HCT116 (cell line): ENCODE results near the gene INPP5F. TPM values are rescaled to one million over a fixed set of nuclear protein-coding genes. Genes with fewer than 3 reads are reported as not detected.

ENCODE experiments used
- ATAC-seq: fragments of 200-7000 bp; cut with Tn5 transposase; 2 replicates; pipeline ENCODE4 v1.9.1; 2020; ENCODE audit warnings: mild to moderate bottlenecking, moderate library complexity
- BruUV-seq: library from RNA; stranded (reverse); fragments of 400-500 nt; replicated peaks from 2 replicates; lab custom pipeline; 2021; lab: Mats Ljungman, UMichigan
- CTCF ChIA-PET: fragments of 300-600 bp; sonication (Branson Sonifier 250); formaldehyde crosslinking; loops from one replicate; lab custom pipeline; 2021; ENCODE audit warnings: antibody characterized with exemption; lab: Charles Lee
- POLR2A ChIA-PET: fragments of 300-600, 350-600 bp; sonication (Branson Sonifier 250); formaldehyde crosslinking; loops from one replicate; lab custom pipeline; 2021; ENCODE audit warnings: antibody characterized with exemption; lab: Charles Lee
- RAD21 ChIA-PET, 2 experiments: fragments of 300-600 bp; sonication (Branson Sonifier 250); formaldehyde crosslinking; loops; one replicate each; lab custom pipeline; 2023; ENCODE audit warnings: low total read pairs in 2 of 2; ENCODE audit not compliant: uncharacterized antibody in 2 of 2, unreplicated experiment in 2 of 2, low non-redundant PET in 1 of 2; lab: Charles Lee
- DNase-seq: peaks from one replicate; pipeline ENCODE4 v3.0.0-alpha.2; 2010; ENCODE audit warnings: low read depth, low spot score
- H2AFZ ChIP-seq: fragments of 200-600 bp; shearing (Covaris generic), sonication (generic); 2 replicates; pipeline ENCODE4 v1.6.1; 2017; ENCODE audit warnings: low read depth, mixed run types, mixed read lengths, antibody characterized with exemption, low read length; ENCODE audit not compliant: poor library complexity, severe bottlenecking
- H3K27ac ChIP-seq: 2 replicates; pipeline ENCODE4 v1.5.1; 2012; ENCODE audit warnings: low read depth, low read length
- H3K27me3 ChIP-seq: fragments of 200-600 bp; sonication (generic); 2 replicates; pipeline ENCODE4 v1.6.1; 2016; ENCODE audit warnings: mixed run types, low read length, mixed read lengths; ENCODE audit not compliant: insufficient read depth
- H3K36me3 ChIP-seq, 2 experiments: fragments of 200-500 bp in 1 of 2; fragments of 200-600 bp in 1 of 2; sonication (Bioruptor generic) in 1 of 2; sonication (generic) in 1 of 2; 2 replicates each; pipeline versions ENCODE4 v1.5.1 to v1.6.1; 2014 to 2016; ENCODE audit warnings: low read length in 2 of 2, inconsistent platforms in 1 of 2, mixed read lengths in 1 of 2, mixed run types in 1 of 2; ENCODE audit not compliant: insufficient read depth in 2 of 2, control insufficient read depth in 1 of 2
- H3K4me1 ChIP-seq, 2 experiments: fragments of 200-600 bp in 1 of 2; sonication (generic) in 1 of 2; 2 replicates each; pipeline versions ENCODE4 v1.5.1 to v1.6.1; 2012 to 2017; ENCODE audit warnings: low read length in 2 of 2, inconsistent platforms in 1 of 2, mild to moderate bottlenecking in 1 of 2, mixed read lengths in 1 of 2, mixed run types in 1 of 2, moderate library complexity in 1 of 2; ENCODE audit not compliant: insufficient read depth in 2 of 2, control insufficient read depth in 1 of 2
- H3K4me2 ChIP-seq: fragments of 200-600 bp; sonication (generic); 2 replicates; pipeline ENCODE4 v1.6.1; 2017; ENCODE audit warnings: mixed run types, low read length, mixed read lengths
- H3K4me3 ChIP-seq, 2 experiments: fragments of 200-600 bp in 1 of 2; sonication (generic) in 1 of 2; replicated peaks in 1 of 2; 2 replicates each; pipeline ENCODE4 v1.5.1; 2011 to 2016; ENCODE audit warnings: low read length in 2 of 2, control low read depth in 1 of 2, low read depth in 1 of 2, mild to moderate bottlenecking in 1 of 2, mixed read lengths in 1 of 2, mixed run types in 1 of 2
- H3K79me2 ChIP-seq: fragments of 200-600 bp; sonication (generic); 2 replicates; pipeline ENCODE4 v1.6.1; 2017; ENCODE audit warnings: mild to moderate bottlenecking, mixed run types, low read length, moderate library complexity, mixed read lengths; ENCODE audit not compliant: insufficient read depth
- H3K9ac ChIP-seq: fragments of 200-600 bp; sonication (generic); 2 replicates; pipeline ENCODE4 v1.6.1; 2016; ENCODE audit warnings: low read length, mixed read lengths
- H3K9me2 ChIP-seq: fragments of 200-600 bp; sonication (generic), shearing (Covaris generic); 2 replicates; pipeline ENCODE4 v1.6.1; 2017; ENCODE audit warnings: mixed run types, mild to moderate bottlenecking, moderate library complexity; ENCODE audit not compliant: insufficient read depth
- H3K9me3 ChIP-seq, 2 experiments: fragments of 200-500 bp in 1 of 2; fragments of 200-600 bp in 1 of 2; sonication (Bioruptor generic) in 1 of 2; sonication (generic) in 1 of 2; 2 replicates each; pipeline ENCODE4 v1.6.1; 2014 to 2017; ENCODE audit warnings: low read length in 2 of 2, mixed read lengths in 2 of 2, inconsistent platforms in 1 of 2, low read depth in 1 of 2, mild to moderate bottlenecking in 1 of 2, mixed run types in 1 of 2, moderate library complexity in 1 of 2; ENCODE audit not compliant: control insufficient read depth in 1 of 2, insufficient read depth in 1 of 2
- H4K20me1 ChIP-seq: fragments of 200-600 bp; sonication (generic), shearing (Covaris generic); 2 replicates; pipeline ENCODE4 v1.6.1; 2017; ENCODE audit warnings: mixed run types, mild to moderate bottlenecking, moderate library complexity; ENCODE audit not compliant: insufficient read depth
- CBX3 ChIP-seq: IDR thresholded peaks from 2 replicates; pipeline ENCODE4 v1.6.1; 2012; ENCODE audit warnings: low read depth
- CEBPB ChIP-seq: IDR thresholded peaks from 2 replicates; pipeline ENCODE4 v1.6.1; 2012; ENCODE audit warnings: low read depth
- ELF1 ChIP-seq: IDR thresholded peaks from 2 replicates; pipeline ENCODE4 v1.6.1; 2012; ENCODE audit warnings: low read depth, borderline replicate concordance
- EZH2 ChIP-seq: fragments of 200-600 bp; sonication (generic); IDR thresholded peaks from 2 replicates; pipeline ENCODE4 v1.6.1; 2017; ENCODE audit warnings: antibody characterized with exemption, mixed run types
- RAD21 ChIP-seq: IDR thresholded peaks from 2 replicates; pipeline ENCODE4 v1.6.1; 2012; ENCODE audit warnings: low read depth, mild to moderate bottlenecking
- SIN3A ChIP-seq: IDR thresholded peaks from 2 replicates; pipeline ENCODE4 v1.6.1; 2012; ENCODE audit warnings: low read depth
- SP1 ChIP-seq: IDR thresholded peaks from 2 replicates; pipeline ENCODE4 v1.6.1; 2012; ENCODE audit warnings: low read depth
- SRF ChIP-seq: IDR thresholded peaks from 2 replicates; pipeline ENCODE4 v1.6.1; 2012; ENCODE audit warnings: low read depth
- ZNF274 ChIP-seq: fragments of 200-500 bp; sonication (Bioruptor generic); IDR thresholded peaks from 2 replicates; pipeline ENCODE4 v1.6.1; 2014; ENCODE audit warnings: mild to moderate bottlenecking, low read depth, low read length, inconsistent platforms
- intact Hi-C: fragments of 100-400 bp; cut with micrococcal nuclease; formaldehyde crosslinking; loops from 2 replicates; pipeline ENCODE4 v1.10.0; 2022
- total RNA-seq: library from RNA; stranded (reverse); gene quantifications from one replicate; pipeline ENCODE4 v1.2.1, GENCODE V29; 2021; ENCODE audit not compliant: unreplicated experiment
- TF ChIP-seq, protein P1 (sequence below), 3 experiments: fragments of 200-600 bp in 1 of 3; sonication (generic) in 1 of 3; IDR thresholded peaks in 2 of 3; conservative IDR thresholded peaks in 1 of 3; 2 replicates each; pipeline ENCODE4 v1.5.1; 2012 to 2017; ENCODE audit warnings: low read depth in 2 of 3, low read length in 2 of 3, antibody characterized with exemption in 1 of 3, borderline replicate concordance in 1 of 3, control low read depth in 1 of 3, mild to moderate bottlenecking in 1 of 3, mixed read lengths in 1 of 3, mixed run types in 1 of 3, moderate library complexity in 1 of 3; ENCODE audit not compliant: insufficient read depth in 1 of 3
- TF ChIP-seq, protein P2 (sequence below): IDR thresholded peaks from 2 replicates; pipeline ENCODE4 v1.6.1; 2012
- TF ChIP-seq, protein P3 (sequence below): IDR thresholded peaks from 2 replicates; pipeline ENCODE4 v1.6.1; 2012

Gene INPP5F
- total RNA-seq, 1 experiment from 2014 or later, result 21.6 TPM

DNA sequence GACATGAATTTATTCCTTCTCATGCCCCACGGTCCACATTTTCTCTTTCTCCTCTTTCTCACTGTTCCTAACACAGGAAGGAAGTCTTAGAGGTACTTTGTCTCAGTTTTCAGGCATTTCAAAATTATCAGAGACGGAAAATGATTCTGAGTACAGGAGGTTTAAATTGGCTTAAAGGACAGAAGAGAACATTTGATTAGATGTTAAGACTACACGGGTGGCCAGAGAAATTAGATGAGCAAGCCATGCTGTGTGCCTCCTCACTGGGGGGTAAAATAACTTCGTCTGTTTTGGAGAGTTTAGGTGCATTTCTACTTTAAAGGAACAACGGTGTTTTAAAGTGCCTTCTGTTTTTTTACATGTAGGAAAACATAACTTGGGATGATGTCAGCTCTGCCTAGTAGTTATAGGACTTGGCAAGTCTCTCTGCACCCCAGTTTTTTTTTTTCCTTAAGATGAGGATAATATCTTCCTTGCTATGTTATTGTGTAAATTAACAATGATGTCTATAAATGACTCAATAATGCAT is 79.9 kb downstream of the INPP5F start:
- Histone ChIP-seq H3K36me3 (no peaks in the 10 kb centered on the region), H3K4me2 (no peak overlapping the region), H3K79me2 (no peaks in the 10 kb centered on the region), H3K9ac (no peak overlapping the region), H3K9me3 (no peaks in the 10 kb centered on the region), H3K9me2 (no peaks in the 10 kb centered on the region), H3K27ac (no peak overlapping the region), H2AFZ (no peak overlapping the region), H4K20me1 (no peaks in the 10 kb centered on the region; the same call in 1 of the 2 replicates)
- no peak for ATAC-seq
- RAD21 ChIA-PET, result no interaction called here
- POLR2A ChIA-PET, result no interaction called here
- no peak for DNase-seq
- intact Hi-C loops, result no loop called here
- TF ChIP-seq RAD21, result no peak
- TF ChIP-seq CEBPB, result no peak
- no peak for TF ChIP-seq SRF
- no peak for TF ChIP-seq CBX3
- TF ChIP-seq, protein P1, sequence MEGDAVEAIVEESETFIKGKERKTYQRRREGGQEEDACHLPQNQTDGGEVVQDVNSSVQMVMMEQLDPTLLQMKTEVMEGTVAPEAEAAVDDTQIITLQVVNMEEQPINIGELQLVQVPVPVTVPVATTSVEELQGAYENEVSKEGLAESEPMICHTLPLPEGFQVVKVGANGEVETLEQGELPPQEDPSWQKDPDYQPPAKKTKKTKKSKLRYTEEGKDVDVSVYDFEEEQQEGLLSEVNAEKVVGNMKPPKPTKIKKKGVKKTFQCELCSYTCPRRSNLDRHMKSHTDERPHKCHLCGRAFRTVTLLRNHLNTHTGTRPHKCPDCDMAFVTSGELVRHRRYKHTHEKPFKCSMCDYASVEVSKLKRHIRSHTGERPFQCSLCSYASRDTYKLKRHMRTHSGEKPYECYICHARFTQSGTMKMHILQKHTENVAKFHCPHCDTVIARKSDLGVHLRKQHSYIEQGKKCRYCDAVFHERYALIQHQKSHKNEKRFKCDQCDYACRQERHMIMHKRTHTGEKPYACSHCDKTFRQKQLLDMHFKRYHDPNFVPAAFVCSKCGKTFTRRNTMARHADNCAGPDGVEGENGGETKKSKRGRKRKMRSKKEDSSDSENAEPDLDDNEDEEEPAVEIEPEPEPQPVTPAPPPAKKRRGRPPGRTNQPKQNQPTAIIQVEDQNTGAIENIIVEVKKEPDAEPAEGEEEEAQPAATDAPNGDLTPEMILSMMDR (IDR thresholded peaks at IDR 0.05 in 2 of 3, conservative IDR thresholded peaks at IDR 0.05 in 1 of 3; ENCODE audit: borderline replicate concordance in 1 of 3, insufficient read depth in 1 of 3, low read depth in 2 of 3, low read length in 2 of 3), result no peak
- TF ChIP-seq, protein P2, sequence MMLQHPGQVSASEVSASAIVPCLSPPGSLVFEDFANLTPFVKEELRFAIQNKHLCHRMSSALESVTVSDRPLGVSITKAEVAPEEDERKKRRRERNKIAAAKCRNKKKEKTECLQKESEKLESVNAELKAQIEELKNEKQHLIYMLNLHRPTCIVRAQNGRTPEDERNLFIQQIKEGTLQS, result no peak
- TF ChIP-seq, protein P3, sequence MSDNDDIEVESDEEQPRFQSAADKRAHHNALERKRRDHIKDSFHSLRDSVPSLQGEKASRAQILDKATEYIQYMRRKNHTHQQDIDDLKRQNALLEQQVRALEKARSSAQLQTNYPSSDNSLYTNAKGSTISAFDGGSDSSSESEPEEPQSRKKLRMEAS, result no peak
- no peak for TF ChIP-seq EZH2
- no peak for TF ChIP-seq SIN3A
- no peak for TF ChIP-seq ELF1
- TF ChIP-seq SP1, result no peak
- TF ChIP-seq ZNF274, result no peak
- TF ChIP-seq, all 23 proteins: peak for 0
- no TSS peak for BruUV-seq
- H3K4me1 ChIP-seq, result no peaks in the 10 kb centered on the region
- no peak overlapping the region for H3K4me3 ChIP-seq
- no peaks in the 10 kb centered on the region for H3K27me3 ChIP-seq
- CTCF ChIA-PET, result no interaction called here
